ENCODE measurements around the gene SCYL1. TPM values are rescaled to one million over a fixed set of nuclear protein-coding genes. Genes with fewer than 3 reads are reported as not detected.

The SCYL1 gene
- total and polyA plus RNA-seq, 2 donors (not counting 1 experiment from before 2014, with no cell fraction given) = 76.5 to 85.5 TPM

GRCh38 chr11:65499713-65500386 is 25.0 kb upstream of the SCYL1 start:
- Mint-ChIP-seq H3K4me3 (no peak overlapping the region), H3K9me3 (ENCODE audit: insufficient read depth) (no peaks in the 10 kb centered on the region), H3K27ac (no peak overlapping the region), H3K27me3 (no peaks in the 10 kb centered on the region), H3K4me1 (peaks cover 38% of the 10 kb centered on the region)
- Histone ChIP-seq H2AFZ (ENCODE audit: insufficient read depth, low read depth, low read length, poor library complexity, severe bottlenecking) (no peak overlapping the region), H3K4me2 (replicated peaks; ENCODE audit: low read depth, low read length, poor library complexity, severe bottlenecking) (peak overlapping the region; percentile 97), H3K36me3 (replicated peaks in 1 of 2; ENCODE audit: control extremely low read depth in 1 of 2, control insufficient read depth in 1 of 2, extremely low read depth in 1 of 2, insufficient read depth in 2 of 2, low read length in 1 of 2) (peaks cover 1 to 50% of the 10 kb centered on the region in 2 experiments), H3K27me3 (replicated peaks in 1 of 4; ENCODE audit: control extremely low read depth in 1 of 4, control insufficient read depth in 3 of 4, insufficient read depth in 4 of 4, low read length in 3 of 4) (no peaks in the 10 kb centered on the region), H3K4me1 (ENCODE audit: control insufficient read depth in 2 of 2, insufficient read depth in 2 of 2, low read length in 2 of 2) (peaks cover 25 to 40% of the 10 kb centered on the region in 2 donors), H3K27ac (ENCODE audit: low read length in 2 of 2) (peak overlapping the region; percentile 99 to 100), H3K79me2 (ENCODE audit: control insufficient read depth, insufficient read depth, low read length) (peaks cover 86% of the 10 kb centered on the region), H4K20me1 (ENCODE audit: control insufficient read depth, insufficient read depth, low read length, poor library complexity, severe bottlenecking) (peaks cover 57% of the 10 kb centered on the region), H3K9ac (ENCODE audit: low read length) (peak overlapping the region; percentile 97), H3K4me3 (ENCODE audit: control extremely low read depth in 1 of 5, extremely low read depth in 1 of 5, insufficient read depth in 1 of 5, low read depth in 2 of 5, low read length in 4 of 5) (peak overlapping the region; percentile 76 to 100 (median 93)), H3K9me3 (ENCODE audit: control extremely low read depth in 1 of 3, control insufficient read depth in 2 of 3, insufficient read depth in 1 of 3, low read length in 2 of 3) (no peaks in the 10 kb centered on the region)
- WGBS (ENCODE audit: insufficient coverage) = no CpG with 5 or more reads among the region's 3 CpGs
- TF ChIP-seq, protein P1, sequence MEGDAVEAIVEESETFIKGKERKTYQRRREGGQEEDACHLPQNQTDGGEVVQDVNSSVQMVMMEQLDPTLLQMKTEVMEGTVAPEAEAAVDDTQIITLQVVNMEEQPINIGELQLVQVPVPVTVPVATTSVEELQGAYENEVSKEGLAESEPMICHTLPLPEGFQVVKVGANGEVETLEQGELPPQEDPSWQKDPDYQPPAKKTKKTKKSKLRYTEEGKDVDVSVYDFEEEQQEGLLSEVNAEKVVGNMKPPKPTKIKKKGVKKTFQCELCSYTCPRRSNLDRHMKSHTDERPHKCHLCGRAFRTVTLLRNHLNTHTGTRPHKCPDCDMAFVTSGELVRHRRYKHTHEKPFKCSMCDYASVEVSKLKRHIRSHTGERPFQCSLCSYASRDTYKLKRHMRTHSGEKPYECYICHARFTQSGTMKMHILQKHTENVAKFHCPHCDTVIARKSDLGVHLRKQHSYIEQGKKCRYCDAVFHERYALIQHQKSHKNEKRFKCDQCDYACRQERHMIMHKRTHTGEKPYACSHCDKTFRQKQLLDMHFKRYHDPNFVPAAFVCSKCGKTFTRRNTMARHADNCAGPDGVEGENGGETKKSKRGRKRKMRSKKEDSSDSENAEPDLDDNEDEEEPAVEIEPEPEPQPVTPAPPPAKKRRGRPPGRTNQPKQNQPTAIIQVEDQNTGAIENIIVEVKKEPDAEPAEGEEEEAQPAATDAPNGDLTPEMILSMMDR (IDR thresholded peaks at IDR 0.05) = peak; percentile 15
- no peak for TF ChIP-seq EZH2 (IDR thresholded peaks at IDR 0.05; ENCODE audit: borderline replicate concordance, insufficient read depth, low read depth, low read length, poor library complexity, severe bottlenecking)
- POLR2A ChIA-PET = interaction anchor here (0.5 to 20.7 kb wide), 15 partner anchors 8 to 166 kb away, joined by 3 to 1159 read pairs (median 13); partner anchors contain the start of genes DPF2, NEAT1, SLC25A45 and TIGD3
- intact Hi-C loops (cut with micrococcal nuclease) = no loop called here
- ATAC-seq (ENCODE audit: low read depth) (no peak), DNase-seq (peak; percentile 40)
- CTCF ChIA-PET = interaction anchor here (0.9 to 17.5 kb wide), 10 partner anchors 8 to 116 kb away, joined by 3 to 541 read pairs (median 20); partner anchors contain the start of genes FRMD8, NEAT1 and SLC25A45

All from B cell (primary cell).